HG03342 (cell line): ENCODE measurements around the gene CST2.
A peak's percentile ranks its signal among the peaks of the same experiment; 100 is the strongest.
"Not testable (repeated sequence)": the region's sequence is repeated elsewhere in the genome, so short reads cannot be mapped to it uniquely, and the experiment has no call there.

Experiments used
- ATAC-seq: cut with Tn5 transposase; IDR thresholded peaks from one replicate; pipeline ENCODE4 v1.9.1; 2021; ENCODE audit warnings: mild to moderate bottlenecking, moderate library complexity; ENCODE audit not compliant: unreplicated experiment

CST2 gene

DNA sequence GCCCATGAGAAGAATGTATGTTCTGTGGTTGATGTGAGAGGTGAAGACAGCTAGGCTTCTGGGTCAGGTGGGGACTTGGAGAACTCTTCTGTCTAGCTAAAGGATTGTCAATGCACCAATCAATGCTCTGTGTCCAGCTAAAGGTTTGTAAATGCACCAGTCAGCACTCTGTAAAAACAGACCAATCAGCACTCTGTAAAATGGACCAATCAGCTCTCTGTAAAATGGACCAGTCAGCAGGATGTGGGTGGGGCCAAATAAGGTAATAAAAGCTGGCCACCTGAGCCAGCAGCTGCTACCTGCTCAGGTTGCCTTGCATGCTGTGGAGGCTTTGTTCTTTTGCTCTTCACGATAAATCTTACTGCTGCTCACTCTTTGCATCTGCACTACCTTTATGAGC is 15.0 kb downstream of the CST2 start:
- ATAC-seq = not testable (repeated sequence)

DNA sequence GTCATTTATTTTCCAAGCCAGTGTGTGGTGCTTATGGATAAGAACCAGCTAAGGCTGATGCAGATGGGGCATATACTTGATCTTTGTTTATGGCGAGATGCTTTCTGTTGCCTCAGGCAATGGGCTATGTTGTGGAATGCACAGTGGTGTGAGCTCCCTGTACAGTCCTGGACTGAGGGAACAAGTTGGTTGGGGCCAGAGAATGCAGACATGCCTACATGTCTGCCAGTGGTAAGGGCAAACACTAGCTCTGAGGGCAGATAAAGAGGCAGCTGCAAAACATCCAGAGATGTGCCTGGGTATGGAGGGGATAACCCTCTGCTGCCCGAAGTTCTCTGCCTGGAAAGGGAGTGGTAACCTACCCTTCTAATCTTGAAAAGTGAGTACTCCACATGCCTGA is 16.2 kb downstream of the CST2 start:
- ATAC-seq = not testable (repeated sequence)

DNA sequence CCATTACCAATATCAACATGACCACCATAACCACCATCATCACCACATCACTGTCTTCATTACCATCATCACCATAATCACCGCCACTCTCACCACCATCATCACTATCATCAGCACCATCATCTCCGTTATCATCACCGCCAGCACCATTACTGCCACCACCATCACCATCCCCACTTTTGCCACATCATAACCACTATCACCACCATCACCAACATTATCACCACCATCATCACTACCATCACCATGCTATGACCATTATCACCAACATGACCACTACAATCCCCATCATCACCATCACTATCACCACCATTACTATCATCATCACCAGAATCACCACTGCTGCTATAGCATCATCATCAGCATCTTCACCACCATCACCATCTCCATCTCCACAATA is 25.7 kb downstream of the CST2 start:
- no peak for ATAC-seq

DNA sequence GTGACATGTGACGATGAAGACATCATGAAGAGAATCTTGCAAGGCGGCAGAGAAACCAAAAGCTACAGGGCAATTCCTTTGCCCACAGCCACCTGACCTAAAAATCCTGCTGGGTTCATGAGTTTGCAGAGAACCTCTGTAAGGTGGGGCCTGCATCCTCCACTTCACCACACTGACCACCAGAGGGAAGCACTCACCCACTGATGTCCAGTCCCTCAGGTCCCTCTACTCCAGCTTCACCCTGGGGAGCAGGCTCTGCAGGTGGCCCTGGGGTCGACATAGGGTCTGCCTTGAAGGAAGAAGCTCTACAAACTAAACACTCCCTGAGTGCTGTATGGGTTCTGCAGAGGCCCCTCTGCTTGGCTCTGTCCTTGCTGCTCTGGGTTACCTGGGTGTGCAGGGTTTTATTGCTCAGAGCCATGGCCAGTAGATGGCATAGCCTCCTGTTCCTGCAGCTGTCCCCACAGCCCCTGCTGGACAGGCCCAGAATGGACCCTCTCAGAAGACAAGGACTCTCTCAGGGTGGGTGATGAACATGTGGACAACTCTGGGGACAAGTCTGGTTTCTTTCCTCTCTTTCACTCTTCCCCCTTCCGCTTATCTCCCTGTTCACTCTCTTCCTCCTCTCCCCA is 27.2 kb downstream of the CST2 start:
- peak; percentile 86 for ATAC-seq

DNA sequence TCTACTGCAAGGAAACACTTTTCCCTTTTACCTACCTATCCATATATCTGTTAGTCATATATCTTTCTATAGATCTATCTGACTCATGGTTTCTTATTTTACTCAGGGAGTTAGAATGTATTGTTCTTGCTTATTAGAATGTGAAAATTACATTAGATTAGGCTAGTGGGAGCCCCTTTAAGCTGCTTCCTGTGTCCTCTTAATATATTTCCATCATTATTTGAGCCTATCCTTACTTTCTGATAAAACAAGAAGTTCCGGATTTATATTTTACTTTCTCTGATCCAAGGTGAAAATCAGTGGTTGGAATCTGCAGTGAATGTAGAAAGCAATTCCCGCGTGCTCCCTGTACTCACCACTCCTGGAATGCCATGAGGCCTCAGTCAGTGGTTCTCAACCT is 31.0 kb downstream of the CST2 start:
- no peak for ATAC-seq

DNA sequence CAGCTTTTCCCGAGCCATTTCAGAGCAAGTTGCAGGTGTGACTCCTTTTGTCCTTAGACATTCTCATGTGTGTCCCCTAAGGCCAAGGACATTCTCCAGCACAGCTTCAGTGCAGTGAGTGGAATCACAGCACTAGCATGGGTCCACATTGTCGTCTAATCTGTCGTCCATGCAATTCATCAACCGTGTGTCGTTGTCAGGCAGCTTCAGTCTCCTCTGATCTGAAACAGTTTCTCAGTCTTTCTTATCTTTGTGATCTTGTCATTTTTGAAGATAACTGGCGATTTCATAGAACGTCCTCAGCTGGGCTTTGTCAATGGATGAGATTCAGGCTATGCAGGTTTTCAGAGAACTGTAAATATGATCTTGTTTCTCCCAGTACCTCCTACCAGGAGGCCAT is 31.7 kb downstream of the CST2 start:
- ATAC-seq = no peak

DNA sequence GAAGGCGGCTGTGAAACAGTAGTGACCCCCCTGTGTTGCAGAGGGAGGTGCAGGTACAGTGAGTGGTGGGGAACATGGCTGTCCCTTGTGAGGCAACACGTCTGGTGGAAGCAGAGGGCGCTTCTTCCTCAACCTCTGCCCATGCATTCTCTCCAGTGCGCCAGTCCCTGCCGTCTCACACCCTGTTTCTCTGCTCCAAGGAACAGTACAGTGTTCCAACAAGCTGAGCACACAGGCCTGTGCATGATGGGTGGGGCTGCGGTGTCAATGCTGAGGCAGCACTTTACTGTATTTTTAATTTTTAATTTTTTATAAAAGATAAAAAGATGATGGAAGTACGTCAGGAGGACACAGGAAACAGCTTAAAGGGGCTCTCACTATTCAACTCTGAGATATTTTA is 32.5 kb downstream of the CST2 start:
- ATAC-seq = no peak

DNA sequence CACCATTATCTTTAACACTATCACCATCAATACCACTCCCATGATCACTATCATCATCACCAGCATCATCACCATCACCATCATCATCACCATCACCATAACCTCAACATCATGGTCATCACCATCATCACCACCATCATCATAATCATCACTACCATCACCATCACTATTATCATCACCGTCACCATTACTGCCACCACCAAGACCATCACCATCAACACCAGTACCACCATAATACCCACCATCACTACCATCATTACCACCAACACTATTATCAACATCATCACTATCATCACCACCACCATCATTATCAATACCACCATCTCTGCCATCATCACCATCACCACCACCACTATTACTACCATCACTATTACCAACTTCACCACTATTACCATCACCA is 43.1 kb downstream of the CST2 start:
- ATAC-seq = no peak

DNA sequence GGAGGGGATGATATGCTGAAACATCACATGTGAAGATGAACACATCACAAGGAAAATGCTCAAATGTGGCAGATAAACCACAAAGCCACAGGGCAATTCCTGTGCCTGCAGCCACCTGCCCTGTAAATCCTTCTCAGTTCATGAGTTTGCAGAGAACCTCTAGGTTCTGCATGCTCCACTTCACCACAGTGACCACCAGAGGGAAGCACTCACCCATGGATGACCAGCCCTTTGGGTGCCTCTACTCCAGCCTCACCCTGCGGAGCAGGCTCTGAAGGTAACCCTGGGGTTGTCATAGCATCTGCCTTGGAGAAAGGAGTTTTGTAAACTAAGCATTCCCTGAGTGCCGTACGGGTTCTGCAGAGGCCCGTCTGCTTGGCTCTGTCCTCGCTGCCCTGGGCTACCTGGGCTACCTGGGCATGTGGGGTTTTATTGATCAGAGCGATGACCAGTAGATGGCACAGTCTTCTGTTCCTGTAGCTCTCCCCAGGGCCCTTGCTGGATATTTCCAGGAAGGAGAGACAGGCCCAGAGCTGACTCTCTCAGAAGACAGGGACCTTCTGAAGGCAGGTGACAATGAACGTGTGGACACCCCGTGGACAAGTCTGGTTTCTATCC is 44.1 kb downstream of the CST2 start:
- peak; percentile 46 for ATAC-seq

DNA sequence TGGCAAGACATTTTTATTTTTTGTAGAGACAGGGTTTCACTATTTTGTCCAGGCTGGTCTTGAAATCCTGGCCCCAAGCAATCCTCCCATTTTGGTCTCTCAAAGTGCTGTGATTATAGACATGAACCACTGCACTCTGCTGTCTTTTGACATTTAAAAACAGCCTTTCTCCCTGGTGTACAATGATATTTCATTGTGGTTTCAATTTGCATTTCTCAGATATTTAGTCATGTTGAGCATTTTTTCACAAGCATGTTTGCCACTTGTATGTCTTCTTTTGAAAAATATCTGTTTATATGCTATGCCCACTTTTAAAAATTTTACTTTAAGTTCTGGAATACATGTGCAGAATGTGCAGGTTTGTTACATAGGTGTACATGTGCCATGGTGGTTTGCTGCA is 47.9 kb downstream of the CST2 start:
- ATAC-seq = not testable (repeated sequence)

DNA sequence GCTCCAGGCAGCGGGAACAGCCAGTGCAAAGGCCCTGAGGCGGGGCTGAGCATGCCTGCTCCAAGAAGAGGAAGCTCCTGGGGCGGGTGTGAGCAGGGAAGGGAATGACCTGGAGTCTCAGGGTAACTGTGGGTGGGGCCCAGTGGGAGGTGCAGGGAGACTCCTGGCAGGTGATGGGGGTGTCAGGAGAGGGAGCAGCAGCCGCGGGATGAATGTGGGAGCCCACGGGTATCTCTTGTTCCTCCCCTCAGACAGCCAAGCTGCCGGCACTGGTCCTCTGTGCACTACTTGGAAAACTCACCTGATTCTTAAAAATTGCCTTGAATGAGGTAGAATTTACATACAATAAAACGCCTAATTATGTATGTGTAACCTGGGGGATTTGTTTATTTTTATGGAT is 49.1 kb downstream of the CST2 start:
- ATAC-seq = not testable (repeated sequence)

DNA sequence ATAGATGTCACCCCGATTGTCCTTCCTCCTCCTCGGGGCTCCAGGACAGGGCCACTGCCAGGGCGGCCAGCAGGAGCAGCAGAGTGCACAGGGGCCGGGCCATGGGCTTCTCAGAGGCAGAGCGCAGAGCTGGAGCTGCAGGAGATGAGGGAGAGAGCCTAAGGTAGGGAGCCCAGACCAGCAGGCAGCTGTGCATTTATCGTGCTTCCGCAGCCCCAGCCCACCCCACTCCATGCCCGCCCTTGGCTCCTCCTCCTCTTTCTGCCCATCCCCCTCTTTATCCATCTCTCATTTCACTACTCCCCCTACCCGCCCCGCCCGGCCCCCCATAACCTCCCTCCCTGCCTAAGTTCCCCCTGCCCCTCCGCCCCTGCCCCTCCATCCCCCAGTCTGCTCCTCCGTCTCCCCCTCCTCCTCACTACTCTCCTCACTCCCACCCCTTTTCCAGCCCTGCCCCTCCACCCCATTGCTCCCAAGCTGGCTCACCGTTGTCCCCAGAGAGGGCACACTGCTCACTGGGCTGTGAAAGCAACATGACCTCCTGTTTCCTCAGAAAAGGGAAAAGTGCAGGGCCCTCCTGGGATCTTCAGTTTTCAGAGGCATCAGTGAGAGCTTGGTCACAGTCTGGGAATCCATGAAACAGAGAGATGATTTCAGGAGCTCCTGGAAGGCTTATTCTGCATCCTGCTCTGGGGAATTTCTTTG is 50.3 kb downstream of the CST2 start:
- no peak for ATAC-seq

DNA sequence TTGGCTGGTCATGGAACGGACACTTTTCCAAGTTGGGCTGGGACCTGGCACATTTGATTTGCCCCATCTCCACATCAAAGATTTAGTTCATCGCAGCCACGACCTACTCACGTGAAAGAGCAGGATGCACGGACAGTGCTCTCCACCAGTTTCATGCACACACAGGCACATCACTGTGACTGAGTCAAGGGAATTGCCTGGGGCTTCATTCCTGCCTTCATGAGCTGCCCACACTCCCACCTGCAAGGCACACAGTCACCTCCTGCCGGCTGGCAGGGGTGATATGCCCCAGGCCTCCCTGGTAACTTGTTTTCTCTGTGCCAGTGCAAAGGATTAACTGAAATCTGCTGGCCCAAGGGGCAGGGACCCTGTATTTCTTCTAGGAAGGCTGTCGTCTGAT is 52.4 kb downstream of the CST2 start:
- no peak for ATAC-seq
